Activated CD4-positive, alpha-beta T cell treated with anti-CD3 and anti-CD28 coated beads, Interleukin-2, amount 50 U/mL, for 1 hour (primary cell): ENCODE results near the gene TNFRSF13B.
"Not testable (repeated sequence)": the region's sequence is repeated elsewhere in the genome, so short reads cannot be mapped to it uniquely, and the experiment has no call there.

Source experiments
- DNase-seq: peaks from one replicate; pipeline ENCODE4 v3.0.0-alpha.2; 2020

Gene TNFRSF13B

DNA sequence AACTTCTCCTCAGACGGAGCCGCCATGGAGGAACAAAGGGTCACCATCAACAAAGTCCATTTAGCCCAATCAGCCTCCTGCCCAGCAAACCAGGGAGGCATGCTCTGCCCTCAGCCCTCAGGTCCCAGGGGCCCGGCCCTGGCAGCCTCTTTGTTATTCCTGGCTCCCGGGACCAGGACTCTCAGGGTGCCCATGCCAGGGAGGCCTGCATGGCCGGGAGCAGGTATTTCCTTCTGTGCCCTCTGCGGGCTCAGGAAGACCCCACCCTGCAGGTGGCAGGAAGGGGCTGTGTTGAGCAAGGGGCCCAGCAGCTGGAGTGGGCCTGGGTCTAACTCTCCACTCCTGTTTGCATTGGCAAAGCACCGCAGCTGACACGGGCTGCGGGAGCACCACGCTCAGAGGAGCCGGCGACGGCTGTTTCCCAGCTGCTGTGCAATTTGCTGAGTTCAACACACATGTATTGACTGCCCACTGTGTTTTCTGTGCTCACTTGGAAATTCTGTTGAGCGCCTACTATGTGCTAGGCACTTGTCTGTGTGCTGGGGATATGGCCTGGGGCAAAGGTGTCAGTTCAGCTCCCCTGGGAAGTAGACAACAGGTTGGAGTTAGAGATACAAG lies 33.2 kb upstream of the TNFRSF13B start:
- DNase-seq, result not testable (repeated sequence)

- no peak for DNase-seq
Observed at GRCh38 chr17:17004251-17004996, 32.5 kb upstream of the TNFRSF13B start.

DNA sequence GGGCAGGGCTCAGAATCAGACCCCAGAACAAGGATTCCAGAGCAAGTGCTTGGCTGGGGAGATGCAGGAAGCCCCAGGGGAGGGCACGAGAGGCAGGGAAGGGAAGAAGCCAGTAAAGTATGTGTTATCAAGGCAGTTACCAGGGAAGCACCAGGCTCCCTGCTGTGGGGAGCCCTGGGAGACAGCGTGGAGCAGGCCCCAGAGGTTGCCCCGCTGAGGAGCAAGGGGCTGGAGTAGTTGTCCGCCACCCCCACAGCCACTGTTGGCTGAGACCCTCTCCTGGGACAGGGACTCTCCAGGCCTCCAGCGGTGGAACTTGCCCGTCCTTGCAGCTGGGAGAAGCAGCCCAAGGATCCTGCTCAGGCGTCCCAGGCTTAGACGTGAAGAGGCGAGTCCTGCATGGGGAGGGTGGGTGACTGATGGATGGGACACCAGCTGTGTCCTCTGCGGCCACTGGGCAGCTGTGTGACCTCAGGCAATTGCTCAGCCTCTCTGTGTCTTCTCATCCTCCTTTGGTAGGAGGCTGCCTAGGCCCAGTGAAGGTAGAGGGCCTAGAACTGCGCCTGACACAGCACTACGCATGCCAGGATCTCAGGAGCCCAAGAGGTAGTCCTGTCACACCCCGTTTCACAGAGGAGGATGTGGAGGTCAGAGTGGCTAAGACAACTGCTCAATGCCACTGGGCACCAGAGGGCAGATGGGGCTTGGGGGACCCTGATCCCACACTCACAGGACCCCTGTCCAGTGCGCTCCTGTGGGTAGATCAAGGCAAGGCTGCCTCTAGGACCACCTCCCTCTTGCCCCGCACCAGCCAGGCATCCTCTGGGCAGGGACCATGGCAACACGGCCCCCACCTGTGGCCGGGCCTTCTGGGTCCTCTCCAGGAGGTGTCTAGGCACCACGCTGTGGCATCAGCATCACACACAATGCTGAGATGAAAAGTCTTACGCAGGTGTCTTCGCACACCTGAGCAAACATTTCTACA lies 31.1 kb upstream of the TNFRSF13B start:
- DNase-seq, result not testable (repeated sequence)

- DNase-seq, result peak; percentile 78
Observed at GRCh38 chr17:17001874-17002520, 30.1 kb upstream of the TNFRSF13B start.

DNA sequence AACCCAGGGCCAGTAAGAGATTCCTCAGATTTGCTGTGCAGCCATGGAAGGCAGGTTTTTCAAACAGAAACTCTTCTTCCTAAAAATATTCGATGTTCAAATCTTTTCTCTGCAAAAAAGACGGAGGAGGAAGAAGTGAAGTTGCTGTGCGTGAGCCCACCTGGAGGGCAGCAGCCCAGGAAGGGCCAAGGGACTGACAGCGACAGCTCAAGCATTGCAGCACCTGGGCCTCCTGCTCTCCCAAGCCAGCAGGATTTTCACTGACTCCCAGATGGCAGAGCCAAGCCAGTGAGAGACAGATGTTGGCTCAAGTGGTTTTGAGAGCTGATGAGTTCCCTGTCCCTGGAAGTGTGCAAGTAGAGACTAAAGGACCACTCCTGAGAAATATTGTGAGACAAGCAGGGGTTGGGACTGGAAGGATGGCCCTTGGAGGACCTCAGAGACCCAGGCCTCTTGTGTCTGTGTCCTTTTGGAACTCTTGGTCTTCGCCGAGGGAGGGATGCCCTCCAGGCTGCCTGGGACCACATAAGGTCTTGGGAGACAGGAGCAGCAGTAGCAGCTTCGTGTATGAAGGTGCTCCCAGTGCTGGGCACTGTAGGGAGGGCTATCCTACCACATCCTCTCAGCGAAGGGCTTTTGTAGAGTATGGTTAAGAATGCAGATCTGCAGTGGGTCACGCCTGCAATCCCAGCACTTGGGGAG lies 29.3 kb upstream of the TNFRSF13B start:
- DNase-seq, result no peak

GRCh38 chr17:16999931-17000625 lies 28.2 kb upstream of the TNFRSF13B start:
- no peak for DNase-seq

DNA sequence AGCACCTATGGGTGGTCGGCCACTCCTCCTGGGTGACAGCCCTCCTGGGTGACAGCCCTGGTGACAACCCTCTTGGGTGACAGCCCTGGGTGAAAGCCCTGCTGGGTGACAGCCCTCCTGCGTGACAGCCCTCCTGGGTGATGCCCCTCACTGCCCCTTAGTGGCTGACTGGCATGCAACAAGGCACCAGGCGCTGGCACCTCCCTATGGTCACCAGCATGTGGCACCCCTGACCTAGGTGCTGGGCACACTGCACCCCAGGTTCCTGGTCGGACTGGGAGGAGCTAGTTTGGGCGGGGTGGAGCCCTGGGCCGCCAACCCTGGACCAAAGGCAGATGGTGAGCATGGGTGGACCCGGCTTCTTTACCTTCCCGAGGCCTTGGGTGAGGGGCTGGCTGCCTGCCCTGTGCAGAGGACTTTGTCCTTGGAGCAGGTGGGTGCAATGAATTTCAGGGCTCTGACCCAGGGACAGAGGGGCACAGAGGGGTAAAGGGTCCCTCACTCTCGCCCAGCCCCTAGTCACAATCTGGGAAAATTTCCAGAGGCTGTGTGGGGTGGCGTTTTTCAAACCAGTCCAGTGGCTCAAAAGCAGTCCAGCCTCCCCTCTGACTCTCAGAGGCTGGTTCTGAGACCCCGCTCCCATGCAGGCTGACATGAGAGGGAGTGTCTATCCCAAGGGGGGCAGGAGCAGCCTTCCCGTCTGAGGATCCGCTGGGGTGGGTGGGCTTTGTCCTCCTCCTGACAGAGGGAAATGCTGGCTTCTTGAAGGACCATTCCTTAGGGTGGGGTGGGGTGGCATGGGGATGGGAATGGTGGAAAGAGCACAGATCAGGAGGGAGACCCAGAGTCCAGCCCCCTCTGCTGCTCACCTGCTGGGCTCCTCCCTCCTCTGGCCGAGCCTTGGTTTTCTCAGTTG lies 25.9 kb upstream of the TNFRSF13B start:
- DNase-seq, result no peak

GRCh38 chr17:16996726-16997125 lies 24.8 kb upstream of the TNFRSF13B start:
- not testable (repeated sequence) for DNase-seq

GRCh38 chr17:16995930-16996329 lies 24.0 kb upstream of the TNFRSF13B start:
- no peak for DNase-seq

GRCh38 chr17:16994631-16995030 lies 22.7 kb upstream of the TNFRSF13B start:
- no peak for DNase-seq

GRCh38 chr17:16991349-16992009 lies 19.6 kb upstream of the TNFRSF13B start:
- peak; percentile 83 for DNase-seq

DNA sequence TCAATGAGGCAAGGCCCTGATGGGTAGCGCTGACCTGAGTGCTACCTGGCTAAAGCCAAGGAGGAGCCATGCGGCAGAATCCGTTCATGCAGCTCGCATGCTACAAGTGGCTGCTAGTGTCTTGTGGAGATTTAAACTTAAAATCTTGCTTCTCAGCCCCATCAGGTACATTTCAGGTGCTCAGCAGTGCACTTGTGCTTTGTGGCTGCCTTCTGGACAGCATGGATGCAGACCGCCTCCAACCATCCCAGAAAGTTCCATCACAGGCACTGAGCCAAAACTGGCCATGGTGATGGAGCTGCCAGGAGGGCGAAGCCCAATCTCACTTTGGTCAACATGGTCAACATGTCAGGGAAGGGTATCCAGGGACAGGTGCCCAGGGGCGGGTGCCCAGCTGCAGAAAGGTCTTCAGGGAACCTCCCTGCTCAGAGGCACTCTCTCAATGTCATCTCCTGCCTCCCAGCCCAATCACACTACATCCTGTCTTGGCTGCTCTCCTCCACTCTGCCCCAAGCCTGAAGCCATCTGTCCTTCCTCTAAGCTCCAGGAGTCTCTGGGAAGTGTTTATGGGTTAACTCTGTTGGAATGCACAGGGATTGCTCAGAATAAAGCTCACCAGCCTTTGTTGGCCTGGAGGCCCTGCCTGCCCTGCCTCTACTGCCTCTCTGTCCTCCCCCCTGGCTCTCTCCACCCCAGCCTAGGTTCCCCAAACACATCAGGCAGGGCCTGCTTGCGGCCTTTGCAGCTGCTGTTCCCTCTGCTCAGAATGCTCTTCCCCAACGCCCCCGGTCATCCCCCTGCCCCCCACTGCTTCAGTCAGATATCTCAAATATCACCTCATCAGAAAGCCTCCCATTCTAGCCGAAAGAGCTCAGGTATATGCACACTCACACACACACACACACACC lies 18.3 kb upstream of the TNFRSF13B start:
- no peak for DNase-seq

DNA sequence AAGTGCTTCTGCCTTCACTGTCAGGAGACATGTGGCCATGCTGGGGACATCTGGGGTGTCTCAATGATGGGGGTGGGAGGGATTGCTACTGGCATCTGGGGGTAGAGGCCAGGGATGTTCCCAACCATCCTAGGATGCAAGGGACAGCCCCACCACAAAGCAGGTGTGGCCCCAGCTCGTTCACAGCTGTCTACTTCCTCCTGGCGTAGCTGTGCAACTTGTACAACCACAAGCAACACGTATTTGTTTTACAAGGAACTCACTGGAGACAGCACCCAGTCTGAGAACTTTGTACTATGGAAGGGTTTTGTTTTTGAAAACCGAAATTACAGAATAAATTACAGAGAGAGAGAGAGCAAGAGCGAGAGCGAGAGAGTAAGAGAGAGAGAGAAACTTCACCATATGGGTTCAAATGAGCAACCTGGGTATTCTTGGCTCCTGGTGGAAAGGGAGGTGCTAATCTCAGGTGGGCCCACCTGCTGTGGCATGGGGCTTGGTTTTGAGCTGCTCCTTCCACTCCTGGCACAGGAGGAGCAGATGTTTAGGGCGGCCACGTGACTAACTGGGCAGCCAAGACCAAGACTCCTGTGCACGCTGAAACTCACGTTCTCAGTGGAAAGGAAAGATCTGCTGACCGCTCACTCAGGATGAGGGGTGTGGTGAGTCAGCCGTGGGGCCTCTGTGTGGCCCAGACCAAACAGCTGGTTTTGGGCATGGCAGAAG lies 17.5 kb upstream of the TNFRSF13B start:
- no peak for DNase-seq

- no peak for DNase-seq
Observed at GRCh38 chr17:16988749-16989229, 16.9 kb upstream of the TNFRSF13B start.

GRCh38 chr17:16987830-16988601 lies 16.1 kb upstream of the TNFRSF13B start:
- peak; percentile 34 for DNase-seq

- DNase-seq, result no peak
Observed at GRCh38 chr17:16987066-16987829, 15.3 kb upstream of the TNFRSF13B start.
